MCF 10A (cell line): Measurements from ENCODE around the gene ZNF490. TPM values are rescaled to one million over a fixed set of nuclear protein-coding genes. Genes with fewer than 3 reads are reported as not detected.
"Not testable (repeated sequence)": the region's sequence is repeated elsewhere in the genome, so short reads cannot be mapped to it uniquely, and the experiment has no call there.

ENCODE experiments used
- BruUV-seq: library from RNA; stranded (reverse); fragments of 400-500 nt; replicated peaks from 2 replicates; lab custom pipeline; 2021; lab: Mats Ljungman, UMichigan
- CTCF ChIA-PET: fragments of 300-600 bp; sonication (Branson Sonifier 250); formaldehyde crosslinking; extraction: SDS; loops from one replicate; lab custom pipeline; 2021; ENCODE audit warnings: antibody characterized with exemption, inconsistent platforms; lab: Yijun Ruan, JAX
- POLR2A ChIA-PET: fragments of 300-600, 350-650 bp; sonication (Branson Sonifier 250); formaldehyde crosslinking; extraction: SDS; loops from one replicate; lab custom pipeline; 2020; ENCODE audit warnings: antibody characterized with exemption, inconsistent platforms; lab: Yijun Ruan, JAX
- DNase-seq: peaks from one replicate; pipeline ENCODE4 v3.0.0-alpha.2; 2018; ENCODE audit not compliant: unreplicated experiment
- H3K27ac Mint-ChIP-seq: one replicate; pipeline ENCODE4 v1.8.0; 2022; ENCODE audit warnings: mild to moderate bottlenecking, low read depth, mixed read lengths; ENCODE audit not compliant: unreplicated experiment
- H3K27me3 Mint-ChIP-seq: one replicate; pipeline ENCODE4 v1.8.0; 2022; ENCODE audit warnings: mixed read lengths; ENCODE audit not compliant: insufficient read depth, unreplicated experiment
- H3K36me3 Mint-ChIP-seq: one replicate; pipeline ENCODE4 v1.8.0; 2022; ENCODE audit warnings: mild to moderate bottlenecking, moderate library complexity, mixed read lengths; ENCODE audit not compliant: insufficient read depth, unreplicated experiment
- H3K4me1 Mint-ChIP-seq: one replicate; pipeline ENCODE4 v1.8.0; 2022; ENCODE audit warnings: mixed read lengths; ENCODE audit not compliant: insufficient read depth, unreplicated experiment
- H3K4me3 Mint-ChIP-seq: one replicate; pipeline ENCODE4 v1.8.0; 2022; ENCODE audit warnings: mild to moderate bottlenecking, moderate library complexity, mixed read lengths; ENCODE audit not compliant: unreplicated experiment
- H3K9me3 Mint-ChIP-seq: one replicate; pipeline ENCODE4 v1.8.0; 2022; ENCODE audit warnings: mixed read lengths; ENCODE audit not compliant: unreplicated experiment
- intact Hi-C: fragments of 100-400 bp; cut with micrococcal nuclease; formaldehyde crosslinking; loops from 2 replicates; pipeline ENCODE4 v1.14.1; 2022
- total RNA-seq: library from RNA; stranded (reverse); gene quantifications from 2 replicates; pipeline ENCODE4 v1.2.3, GENCODE V29; 2022
- TF ChIP-seq, protein P1 (sequence below): fragments of 200-600 bp; IDR thresholded peaks from one replicate; pipeline ENCODE4 v1.8.0; 2022; ENCODE audit warnings: antibody characterized with exemption, mild to moderate bottlenecking; ENCODE audit not compliant: unreplicated experiment

ZNF490 gene
- total RNA-seq, 1 experiment from 2014 or later: 8.4 TPM

DNA sequence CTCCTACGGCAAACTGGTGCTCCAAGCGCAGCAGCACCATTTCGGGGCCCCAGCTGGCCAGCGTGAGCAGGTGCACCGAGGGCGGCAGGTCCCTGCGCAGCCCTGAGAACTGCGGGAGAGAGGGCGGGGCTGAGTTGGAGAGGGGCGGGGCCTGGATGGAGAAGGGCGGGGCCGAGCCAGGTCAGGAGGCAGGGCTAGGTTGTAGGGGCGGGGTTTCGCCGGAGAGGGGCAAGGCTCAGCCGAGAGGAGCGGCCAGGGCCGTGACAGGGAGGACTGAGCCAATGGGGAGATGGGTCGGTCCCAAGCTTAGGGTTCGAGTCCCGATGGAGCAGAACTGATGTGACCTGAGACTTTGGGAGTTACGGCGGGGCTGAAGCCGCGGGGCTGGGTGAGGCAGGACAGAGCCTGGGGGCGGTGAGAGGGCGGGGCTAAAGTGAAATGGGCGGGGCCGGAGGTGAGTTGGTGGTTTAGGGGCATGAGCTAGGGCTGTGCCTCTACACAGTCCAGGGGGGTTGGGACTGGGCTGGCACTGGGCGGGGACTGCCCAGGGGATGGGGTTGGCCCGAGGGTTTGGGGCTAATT is 37.0 kb upstream of the ZNF490 start:
- DNase-seq: no peak
- POLR2A ChIA-PET: interaction anchor here (0.6 kb wide), 1 partner anchor 88 kb away, joined by 4 read pairs; no protein-coding TSS in a partner anchor
- no peak overlapping the region for H3K4me3 Mint-ChIP-seq
- no TSS peak for BruUV-seq
- no peak overlapping the region for H3K27ac Mint-ChIP-seq
- H3K27me3 Mint-ChIP-seq: no peaks in the 10 kb centered on the region
- CTCF ChIA-PET: no interaction called here
- no peaks in the 10 kb centered on the region for H3K4me1 Mint-ChIP-seq
- H3K36me3 Mint-ChIP-seq: peaks cover 20% of the 10 kb centered on the region
- TF ChIP-seq, protein P1, sequence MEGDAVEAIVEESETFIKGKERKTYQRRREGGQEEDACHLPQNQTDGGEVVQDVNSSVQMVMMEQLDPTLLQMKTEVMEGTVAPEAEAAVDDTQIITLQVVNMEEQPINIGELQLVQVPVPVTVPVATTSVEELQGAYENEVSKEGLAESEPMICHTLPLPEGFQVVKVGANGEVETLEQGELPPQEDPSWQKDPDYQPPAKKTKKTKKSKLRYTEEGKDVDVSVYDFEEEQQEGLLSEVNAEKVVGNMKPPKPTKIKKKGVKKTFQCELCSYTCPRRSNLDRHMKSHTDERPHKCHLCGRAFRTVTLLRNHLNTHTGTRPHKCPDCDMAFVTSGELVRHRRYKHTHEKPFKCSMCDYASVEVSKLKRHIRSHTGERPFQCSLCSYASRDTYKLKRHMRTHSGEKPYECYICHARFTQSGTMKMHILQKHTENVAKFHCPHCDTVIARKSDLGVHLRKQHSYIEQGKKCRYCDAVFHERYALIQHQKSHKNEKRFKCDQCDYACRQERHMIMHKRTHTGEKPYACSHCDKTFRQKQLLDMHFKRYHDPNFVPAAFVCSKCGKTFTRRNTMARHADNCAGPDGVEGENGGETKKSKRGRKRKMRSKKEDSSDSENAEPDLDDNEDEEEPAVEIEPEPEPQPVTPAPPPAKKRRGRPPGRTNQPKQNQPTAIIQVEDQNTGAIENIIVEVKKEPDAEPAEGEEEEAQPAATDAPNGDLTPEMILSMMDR: no peak
- H3K9me3 Mint-ChIP-seq: no peaks in the 10 kb centered on the region
- intact Hi-C loops: no loop called here

DNA sequence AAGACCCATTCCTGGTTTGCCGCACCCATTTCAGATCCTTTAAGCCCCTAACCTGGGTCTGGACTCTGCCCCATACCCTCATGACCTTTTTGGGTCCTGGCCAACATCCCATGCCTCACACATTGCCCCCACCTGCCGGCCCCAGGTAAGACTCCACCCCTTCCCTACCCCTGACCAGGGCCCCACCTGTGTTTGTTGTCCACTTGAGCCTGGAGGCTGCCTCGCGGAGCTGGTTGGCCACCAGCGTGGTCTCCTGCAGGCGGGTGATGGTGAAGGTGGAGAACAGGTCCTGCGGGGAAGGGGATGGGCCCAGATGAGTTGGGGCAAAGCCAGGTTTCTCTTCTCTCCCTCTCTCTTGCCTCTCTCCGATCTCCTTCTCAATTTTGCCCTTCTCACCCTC is 36.4 kb upstream of the ZNF490 start:
- no peak overlapping the region for H3K4me3 Mint-ChIP-seq
- no peaks in the 10 kb centered on the region for H3K27me3 Mint-ChIP-seq
- ChIA-PET POLR2A (interaction anchor here (0.6 kb wide), 1 partner anchor 88 kb away, joined by 4 read pairs; no protein-coding TSS in a partner anchor), CTCF (no interaction called here)
- DNase-seq: no peak
- TF ChIP-seq, protein P1: no peak
- no peak overlapping the region for H3K27ac Mint-ChIP-seq
- BruUV-seq: no TSS peak
- no peaks in the 10 kb centered on the region for H3K4me1 Mint-ChIP-seq
- intact Hi-C loops: no loop called here
- no peaks in the 10 kb centered on the region for H3K9me3 Mint-ChIP-seq
- H3K36me3 Mint-ChIP-seq: peaks cover 20% of the 10 kb centered on the region

DNA sequence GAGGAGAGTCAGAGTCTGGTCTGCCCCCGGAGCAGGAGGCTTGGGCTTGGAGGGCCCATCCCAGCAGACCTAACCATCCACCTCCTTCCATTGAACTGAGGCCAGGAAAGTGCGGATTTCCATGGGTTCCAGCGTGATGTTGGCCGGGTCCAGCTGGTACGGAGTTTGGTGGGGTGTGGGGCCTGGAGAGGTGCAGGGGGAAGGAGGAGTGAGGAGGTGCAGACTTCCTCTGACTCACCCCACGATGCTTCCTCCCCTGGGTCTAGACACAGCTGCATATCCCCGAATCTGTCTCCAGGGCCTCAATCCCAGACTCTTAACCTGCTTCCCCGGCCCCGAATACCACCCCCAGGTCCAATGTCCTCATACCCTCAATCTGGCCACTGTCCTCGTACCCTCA is 35.9 kb upstream of the ZNF490 start:
- intact Hi-C loops: no loop called here
- no TSS peak for BruUV-seq
- H3K27ac Mint-ChIP-seq: no peak overlapping the region
- peaks cover 20% of the 10 kb centered on the region for H3K36me3 Mint-ChIP-seq
- H3K9me3 Mint-ChIP-seq: no peaks in the 10 kb centered on the region
- no peak overlapping the region for H3K4me3 Mint-ChIP-seq
- POLR2A ChIA-PET: no interaction called here
- H3K4me1 Mint-ChIP-seq: no peaks in the 10 kb centered on the region
- H3K27me3 Mint-ChIP-seq: no peaks in the 10 kb centered on the region
- TF ChIP-seq, protein P1: no peak
- CTCF ChIA-PET: no interaction called here
- DNase-seq: no peak

DNA sequence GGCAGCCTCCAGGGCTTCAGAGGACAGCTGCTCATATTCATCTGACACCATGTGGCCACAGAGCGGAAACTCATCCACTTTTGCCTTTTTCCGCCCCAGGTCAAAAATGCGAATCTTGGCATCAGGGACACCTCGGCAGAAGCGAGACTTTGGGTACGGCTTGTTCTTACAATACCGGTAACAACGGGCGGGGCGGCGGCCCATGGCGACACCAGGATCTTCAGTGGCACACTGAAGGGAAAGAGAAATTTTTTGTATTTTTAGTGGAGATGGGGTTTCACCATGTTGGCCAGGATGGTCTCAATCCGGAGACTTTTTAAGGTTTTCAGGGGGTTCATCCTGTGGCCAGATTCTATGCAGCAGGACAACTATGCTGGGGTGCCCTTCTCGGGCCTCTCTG is 33.1 kb upstream of the ZNF490 start:
- H3K36me3 Mint-ChIP-seq: peaks cover 14% of the 10 kb centered on the region
- H3K27me3 Mint-ChIP-seq, BruUV-seq, intact Hi-C loops, POLR2A ChIA-PET, H3K4me3 Mint-ChIP-seq, CTCF ChIA-PET, H3K4me1 Mint-ChIP-seq, H3K9me3 Mint-ChIP-seq, DNase-seq, H3K27ac Mint-ChIP-seq: not testable (repeated sequence)
